ENCODE data around the gene TNS3.

DNA sequence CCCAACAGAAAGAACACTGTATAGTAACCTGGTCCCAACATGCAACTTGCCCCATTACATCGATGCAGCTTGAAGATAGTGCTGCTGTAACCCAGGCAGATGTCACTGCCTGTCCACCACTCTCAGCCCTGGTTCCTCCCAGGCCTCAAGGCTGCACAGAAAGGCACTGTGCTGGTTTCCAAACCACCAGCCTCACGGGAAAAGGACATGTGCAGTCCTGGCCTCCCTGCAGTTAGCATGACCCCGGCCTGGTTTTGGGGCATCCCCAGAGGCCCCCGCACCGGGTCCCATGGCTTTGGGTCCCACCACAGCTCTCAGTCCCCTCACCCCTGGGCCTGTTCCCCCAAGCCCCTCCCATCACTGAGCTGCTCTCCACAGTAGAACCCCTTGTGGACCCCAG lies 214.5 kb downstream of the TNS3 start:
- no peak for TF ChIP-seq ZNF134 (CRISPR knock-in tag; conservative IDR thresholded peaks at IDR 0.05)
- no peak for TF ChIP-seq RBM39 (optimal IDR thresholded peaks at IDR 0.05; ENCODE audit: low read depth, low read length)
- TF ChIP-seq ARNT (IDR thresholded peaks at IDR 0.05) = no peak
- TF ChIP-seq GABPA (tag; conservative IDR thresholded peaks at IDR 0.05; ENCODE audit: low read depth) = no peak
- no peak for TF ChIP-seq RAD21 (CRISPR knock-in tag; conservative IDR thresholded peaks at IDR 0.05 in 1 of 2, IDR thresholded peaks at IDR 0.05 in 1 of 2)
- TF ChIP-seq BMI1 (IDR thresholded peaks at IDR 0.05; ENCODE audit: low read length) = no peak
- TF ChIP-seq DMBX1 (CRISPR knock-in tag; IDR thresholded peaks at IDR 0.05; ENCODE audit: borderline replicate concordance) = no peak
